HG02852 (cell line): ENCODE measurements around the gene CENPF.
"Not testable (repeated sequence)": the region's sequence is repeated elsewhere in the genome, so short reads cannot be mapped to it uniquely, and the experiment has no call there.

Experiments used
- ATAC-seq: cut with Tn5 transposase; IDR thresholded peaks from one replicate; pipeline ENCODE4 v1.9.1; 2021; ENCODE audit warnings: mild to moderate bottlenecking, moderate library complexity; ENCODE audit not compliant: unreplicated experiment

CENPF gene, protein sequence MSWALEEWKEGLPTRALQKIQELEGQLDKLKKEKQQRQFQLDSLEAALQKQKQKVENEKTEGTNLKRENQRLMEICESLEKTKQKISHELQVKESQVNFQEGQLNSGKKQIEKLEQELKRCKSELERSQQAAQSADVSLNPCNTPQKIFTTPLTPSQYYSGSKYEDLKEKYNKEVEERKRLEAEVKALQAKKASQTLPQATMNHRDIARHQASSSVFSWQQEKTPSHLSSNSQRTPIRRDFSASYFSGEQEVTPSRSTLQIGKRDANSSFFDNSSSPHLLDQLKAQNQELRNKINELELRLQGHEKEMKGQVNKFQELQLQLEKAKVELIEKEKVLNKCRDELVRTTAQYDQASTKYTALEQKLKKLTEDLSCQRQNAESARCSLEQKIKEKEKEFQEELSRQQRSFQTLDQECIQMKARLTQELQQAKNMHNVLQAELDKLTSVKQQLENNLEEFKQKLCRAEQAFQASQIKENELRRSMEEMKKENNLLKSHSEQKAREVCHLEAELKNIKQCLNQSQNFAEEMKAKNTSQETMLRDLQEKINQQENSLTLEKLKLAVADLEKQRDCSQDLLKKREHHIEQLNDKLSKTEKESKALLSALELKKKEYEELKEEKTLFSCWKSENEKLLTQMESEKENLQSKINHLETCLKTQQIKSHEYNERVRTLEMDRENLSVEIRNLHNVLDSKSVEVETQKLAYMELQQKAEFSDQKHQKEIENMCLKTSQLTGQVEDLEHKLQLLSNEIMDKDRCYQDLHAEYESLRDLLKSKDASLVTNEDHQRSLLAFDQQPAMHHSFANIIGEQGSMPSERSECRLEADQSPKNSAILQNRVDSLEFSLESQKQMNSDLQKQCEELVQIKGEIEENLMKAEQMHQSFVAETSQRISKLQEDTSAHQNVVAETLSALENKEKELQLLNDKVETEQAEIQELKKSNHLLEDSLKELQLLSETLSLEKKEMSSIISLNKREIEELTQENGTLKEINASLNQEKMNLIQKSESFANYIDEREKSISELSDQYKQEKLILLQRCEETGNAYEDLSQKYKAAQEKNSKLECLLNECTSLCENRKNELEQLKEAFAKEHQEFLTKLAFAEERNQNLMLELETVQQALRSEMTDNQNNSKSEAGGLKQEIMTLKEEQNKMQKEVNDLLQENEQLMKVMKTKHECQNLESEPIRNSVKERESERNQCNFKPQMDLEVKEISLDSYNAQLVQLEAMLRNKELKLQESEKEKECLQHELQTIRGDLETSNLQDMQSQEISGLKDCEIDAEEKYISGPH (N-terminal part only)

DNA sequence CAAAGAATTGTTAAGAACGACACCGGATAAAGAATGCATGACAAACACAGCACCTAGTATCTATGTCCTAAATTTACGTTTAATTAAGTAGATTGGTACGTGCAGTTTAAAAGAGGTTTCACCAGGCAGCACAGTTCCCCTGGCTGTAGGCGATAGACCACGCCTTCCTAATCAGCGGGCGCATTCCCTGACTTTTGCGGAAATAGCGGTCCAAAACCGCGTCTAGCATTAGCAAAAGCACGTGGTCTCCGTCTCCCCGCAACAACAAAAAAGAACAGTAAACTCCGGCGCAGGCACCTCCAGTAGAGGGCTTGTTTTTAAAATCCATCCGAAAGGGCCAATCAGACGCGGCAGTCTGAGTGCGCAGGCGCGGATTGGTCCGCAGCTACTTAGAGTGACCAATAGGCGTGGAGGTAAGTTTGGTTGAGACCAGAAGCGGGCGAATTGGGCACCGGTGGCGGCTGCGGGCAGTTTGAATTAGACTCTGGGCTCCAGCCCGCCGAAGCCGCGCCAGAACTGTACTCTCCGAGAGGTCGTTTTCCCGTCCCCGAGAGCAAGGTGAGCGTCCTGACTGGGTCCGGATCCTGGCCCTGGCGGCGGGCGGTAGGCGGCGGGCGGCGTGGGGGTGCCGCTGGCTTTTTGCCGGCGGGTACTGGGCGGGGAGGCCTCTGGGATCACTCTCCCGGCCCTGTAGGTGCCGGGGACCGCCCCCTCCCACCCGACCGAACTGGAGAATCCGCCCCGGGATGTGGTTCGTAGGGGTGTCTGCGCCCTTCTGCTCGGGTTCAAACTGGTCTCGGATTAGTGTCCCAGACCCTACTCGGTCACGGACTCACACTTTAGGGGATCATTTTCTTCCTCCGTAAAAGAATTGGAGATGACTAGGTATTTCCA, at the start of gene CENPF:
Gene CENPF (plus strand): TSS at position 432 of the 894 bp plus-strand sequence. CDS start 10,560 bp downstream, outside the sequence.
- ATAC-seq, result peak; percentile 99

DNA sequence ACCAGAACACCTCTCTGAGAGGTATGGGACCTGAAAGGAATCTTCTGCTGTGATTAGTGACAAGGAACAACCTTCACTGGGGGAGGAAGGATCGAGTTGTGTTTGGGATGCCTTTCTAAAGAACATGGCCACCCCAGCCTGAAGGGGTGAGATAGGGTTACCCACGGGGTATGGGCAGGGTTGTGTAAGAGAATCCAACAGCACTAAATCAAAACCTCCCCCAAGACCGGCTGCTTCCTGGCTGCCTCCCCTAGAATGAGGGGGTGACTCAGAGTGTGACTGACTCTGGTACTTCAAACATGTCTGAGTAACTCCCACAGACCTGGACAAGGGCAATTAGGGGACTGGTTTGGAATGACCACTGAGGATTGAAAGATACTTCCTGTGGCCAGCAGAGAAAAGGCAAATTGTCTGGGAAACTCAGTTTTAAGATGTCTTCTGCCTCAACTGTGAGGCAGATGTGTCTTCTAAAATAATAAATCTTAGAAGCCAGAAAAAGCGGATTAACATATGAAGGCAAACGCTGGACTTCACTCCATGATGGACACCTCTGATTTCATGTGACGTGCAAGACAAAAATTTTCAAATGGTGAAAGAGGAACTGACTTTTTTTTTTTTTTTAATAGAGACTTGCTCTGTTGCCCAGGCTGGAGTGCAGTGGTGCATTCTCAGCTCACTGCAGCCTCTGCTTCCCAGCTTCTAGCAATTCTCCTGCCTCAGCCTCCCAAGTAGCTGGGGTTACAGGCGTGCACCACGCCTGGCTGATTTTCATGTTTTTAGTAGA, 44.9 kb upstream of the CENPF start:
- no peak for ATAC-seq

DNA sequence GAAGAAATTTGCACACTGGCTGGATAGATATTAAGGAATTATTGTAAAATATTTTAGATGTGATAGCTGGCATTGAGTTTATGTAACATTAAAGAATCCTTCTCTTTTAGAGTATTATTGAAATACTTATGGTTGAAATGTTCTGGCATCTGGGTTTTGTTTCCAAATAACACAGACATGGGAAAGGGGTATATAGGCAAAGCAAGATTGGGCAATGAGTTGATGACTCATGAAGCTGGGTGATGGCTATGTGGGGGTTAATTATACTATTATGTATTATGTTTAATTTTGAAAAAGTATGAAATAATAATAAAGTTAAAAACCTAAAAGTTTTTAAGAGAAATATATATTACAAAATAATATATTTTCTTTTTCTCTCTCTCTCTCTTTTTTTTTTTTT, 39.1 kb upstream of the CENPF start:
- ATAC-seq, result no peak

DNA sequence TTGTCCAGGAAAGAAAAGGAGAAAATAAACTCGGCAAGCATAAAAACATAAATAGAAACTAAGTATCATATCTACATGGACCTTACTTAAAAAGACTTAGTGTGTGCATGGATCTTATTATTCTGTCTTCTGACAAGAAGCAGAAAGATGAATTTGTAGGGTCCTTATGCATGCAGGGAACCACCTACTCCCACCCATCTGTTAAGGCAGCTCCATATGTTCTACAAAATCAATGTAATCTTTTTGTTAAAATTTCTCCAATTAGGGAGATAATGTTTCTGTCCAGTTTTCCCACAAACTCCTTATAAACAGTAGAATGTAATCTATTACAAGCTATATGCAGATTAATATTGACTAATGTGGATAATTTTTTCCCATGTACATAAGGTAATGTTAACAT, 37.7 kb upstream of the CENPF start:
- ATAC-seq, result no peak

DNA sequence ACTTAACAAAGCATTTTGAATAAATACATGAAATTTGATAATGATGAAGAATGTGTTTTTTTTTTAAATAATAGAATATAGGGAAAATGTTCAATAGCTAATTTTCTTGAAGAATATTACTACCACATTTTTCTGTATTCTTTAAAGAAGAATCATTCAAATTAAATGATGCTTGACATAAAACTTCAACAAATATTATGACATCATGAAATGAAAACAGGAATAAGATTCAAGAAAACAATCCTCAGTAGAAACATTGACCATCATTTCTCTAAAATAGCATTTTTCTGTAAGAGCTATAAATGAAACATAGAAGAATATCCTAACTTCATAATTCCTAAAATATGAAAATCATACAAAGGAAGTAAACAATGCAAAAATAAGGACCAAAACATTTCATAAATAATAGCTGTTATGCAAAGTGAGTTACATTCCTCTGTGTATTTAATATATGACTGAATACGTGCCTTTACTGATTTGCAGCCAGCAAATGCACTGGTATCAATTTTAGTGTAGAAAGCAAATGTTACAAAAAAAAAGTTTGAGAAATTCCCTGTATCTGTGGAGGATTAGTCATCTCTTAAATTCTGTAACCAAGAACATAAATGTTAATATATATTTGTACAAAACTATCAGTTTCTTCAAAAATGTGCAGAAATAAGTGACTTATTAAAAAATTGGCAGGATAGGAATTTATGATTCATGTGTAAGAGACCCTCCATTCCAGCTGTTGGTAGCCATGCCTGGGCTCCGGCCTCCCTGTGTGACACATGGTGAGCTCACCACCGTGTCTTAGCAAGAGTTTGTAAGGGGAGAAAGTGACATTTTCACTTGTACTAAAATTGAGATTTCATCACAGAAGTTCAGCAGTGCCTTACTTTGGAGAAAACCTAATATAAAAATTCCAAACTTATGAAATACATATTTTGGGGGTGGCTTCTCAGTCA, 36.6 kb upstream of the CENPF start:
- ATAC-seq, result no peak

DNA sequence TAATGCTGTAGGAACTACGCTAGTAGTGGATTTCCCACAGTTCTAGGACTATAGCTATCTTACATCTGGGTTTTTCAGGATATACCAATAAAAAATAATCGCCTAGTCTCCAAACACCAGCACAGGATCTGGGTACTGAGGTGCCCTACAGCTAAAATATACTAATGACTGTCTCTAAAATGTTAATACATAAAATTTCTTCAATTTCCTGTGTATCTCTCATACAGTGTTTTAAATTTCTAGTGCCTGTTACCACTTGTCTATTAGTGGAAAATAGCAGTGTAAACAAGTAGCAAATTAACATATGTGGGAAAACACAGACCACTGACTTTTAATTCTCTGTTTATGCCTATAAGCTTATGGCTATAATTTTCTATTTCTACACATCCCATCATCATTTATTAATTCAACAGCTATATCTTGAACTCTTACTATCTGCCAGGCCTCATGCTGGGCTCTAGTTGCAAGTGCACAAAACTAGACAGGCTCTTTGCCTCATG, 35.5 kb upstream of the CENPF start:
- ATAC-seq, result no peak

DNA sequence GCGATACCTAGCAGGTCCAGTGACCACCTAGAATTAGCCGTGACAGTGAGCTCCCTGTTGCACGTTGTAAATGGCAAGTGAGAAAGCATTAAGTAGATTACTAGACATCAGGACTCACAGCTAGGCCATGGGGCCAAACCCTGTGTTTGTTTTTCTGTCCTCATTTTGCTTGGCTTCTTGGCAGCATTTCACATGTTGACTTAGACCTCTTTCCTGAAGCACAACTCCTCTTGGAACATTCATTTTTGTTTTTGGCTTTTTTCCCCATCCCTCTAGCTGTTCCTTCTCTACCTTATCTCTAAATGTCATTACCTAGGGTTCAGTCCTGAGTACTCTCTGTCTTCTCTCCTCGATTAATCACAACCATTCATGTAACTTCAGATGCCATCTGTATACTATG, 34.7 kb upstream of the CENPF start:
- no peak for ATAC-seq

DNA sequence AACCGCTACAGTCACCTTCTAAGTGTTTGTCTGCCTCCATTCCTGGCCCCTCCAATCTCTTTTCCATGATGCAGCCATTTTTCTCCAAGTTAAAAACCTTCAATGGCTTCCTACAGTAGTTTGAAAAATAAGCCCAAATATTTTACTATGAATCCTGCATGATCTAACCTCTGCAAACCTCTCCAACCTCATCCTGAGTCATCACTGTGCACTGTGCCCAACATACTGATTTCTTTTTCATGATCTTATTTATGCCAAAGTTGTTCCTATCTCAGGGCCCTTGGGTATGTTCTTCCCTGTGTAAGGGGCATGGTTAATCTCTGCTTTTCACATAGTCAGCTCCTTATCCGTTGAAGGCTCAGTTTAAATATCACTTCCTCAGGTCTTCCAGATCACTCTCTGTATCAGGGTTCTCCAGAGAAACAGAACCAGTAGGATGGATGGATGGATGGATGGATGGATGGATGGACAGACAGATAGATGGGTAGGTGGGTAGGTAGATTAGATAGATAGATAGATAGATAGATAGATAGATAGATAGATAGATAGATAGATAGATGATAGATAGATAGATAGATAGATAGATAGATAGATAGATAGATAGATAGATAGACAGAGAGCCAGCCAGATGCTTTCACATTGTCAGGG, 33.5 kb upstream of the CENPF start:
- ATAC-seq, result no peak

DNA sequence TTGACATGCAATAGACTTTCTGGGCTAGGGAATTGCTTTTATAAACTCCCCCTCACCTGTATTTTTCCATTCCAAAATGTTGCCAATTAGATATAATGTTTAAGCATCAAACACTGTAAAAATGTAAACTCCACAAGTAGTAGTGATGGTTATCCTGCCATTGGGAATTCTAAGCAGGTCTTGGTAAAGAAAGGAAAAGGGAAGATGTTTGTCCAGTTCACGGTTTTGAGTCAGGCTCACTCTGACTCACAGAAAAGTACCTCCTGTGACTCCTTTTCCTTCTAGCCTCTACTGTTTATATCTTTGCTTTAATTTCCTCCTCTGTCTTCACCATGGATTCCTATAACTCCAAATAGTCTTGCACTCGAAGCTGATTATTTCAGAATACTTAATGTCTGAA, 32.6 kb upstream of the CENPF start:
- ATAC-seq, result no peak

DNA sequence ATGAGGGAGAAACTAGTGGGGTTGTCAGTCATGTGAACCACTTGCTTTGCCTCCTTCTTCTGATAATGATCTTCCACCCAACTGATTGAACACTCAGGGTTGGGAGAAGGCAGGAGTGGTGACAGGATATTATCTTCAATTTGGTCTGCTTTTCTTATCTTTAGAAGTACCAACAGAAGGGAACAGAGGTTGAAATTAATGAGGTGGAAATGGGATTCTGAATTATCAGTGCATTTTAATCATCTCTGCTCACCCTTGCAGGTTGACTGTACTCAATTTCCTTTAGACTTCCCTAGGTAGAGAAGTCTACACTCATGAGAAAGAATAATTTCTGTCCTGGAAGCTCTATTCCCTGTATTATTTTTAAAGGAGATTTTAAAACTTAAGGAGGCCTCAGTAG, 31.7 kb upstream of the CENPF start:
- ATAC-seq, result no peak

DNA sequence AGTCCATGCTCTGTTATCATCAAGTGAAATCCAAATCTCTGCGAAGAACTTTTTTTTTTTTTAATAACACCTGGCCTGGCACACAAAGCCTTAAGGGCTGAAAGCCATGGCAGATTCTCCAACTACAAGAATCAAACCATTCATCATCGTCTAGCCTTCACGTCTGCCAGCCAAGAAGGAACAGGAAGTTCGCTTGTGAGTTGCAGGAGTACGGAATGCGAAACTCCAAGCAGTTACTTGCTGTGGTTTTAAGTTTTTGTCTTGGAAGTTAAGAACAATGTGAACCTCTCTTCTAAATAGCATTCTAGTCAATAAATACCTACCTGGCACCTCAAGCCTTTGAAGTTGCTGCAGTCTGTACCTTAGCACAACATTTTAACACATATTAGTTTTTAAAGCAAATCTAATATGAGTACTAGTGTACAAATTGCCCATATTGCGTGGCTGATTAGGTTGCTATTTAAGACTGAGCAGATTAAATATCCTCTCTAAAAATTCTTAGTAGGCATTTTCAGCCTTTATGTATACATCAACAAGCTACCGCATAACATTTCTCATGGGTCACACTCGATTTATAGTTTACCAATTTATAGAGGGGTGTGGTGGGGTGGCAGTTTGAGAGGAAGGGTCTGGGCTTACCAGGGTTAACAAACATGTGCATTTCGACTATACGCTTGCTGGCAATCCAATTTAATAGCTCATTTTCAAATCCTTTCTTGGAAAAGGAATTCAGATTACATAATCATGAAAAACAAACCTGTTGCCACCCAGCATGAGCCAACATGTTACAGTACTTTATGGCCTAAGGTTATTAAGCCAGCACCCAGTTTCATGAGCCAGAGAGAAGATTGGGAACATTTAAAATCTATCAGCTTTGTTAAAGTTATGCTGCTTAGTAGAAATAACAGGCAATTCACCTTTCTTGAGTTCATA, 29.3 kb upstream of the CENPF start:
- ATAC-seq, result no peak

DNA sequence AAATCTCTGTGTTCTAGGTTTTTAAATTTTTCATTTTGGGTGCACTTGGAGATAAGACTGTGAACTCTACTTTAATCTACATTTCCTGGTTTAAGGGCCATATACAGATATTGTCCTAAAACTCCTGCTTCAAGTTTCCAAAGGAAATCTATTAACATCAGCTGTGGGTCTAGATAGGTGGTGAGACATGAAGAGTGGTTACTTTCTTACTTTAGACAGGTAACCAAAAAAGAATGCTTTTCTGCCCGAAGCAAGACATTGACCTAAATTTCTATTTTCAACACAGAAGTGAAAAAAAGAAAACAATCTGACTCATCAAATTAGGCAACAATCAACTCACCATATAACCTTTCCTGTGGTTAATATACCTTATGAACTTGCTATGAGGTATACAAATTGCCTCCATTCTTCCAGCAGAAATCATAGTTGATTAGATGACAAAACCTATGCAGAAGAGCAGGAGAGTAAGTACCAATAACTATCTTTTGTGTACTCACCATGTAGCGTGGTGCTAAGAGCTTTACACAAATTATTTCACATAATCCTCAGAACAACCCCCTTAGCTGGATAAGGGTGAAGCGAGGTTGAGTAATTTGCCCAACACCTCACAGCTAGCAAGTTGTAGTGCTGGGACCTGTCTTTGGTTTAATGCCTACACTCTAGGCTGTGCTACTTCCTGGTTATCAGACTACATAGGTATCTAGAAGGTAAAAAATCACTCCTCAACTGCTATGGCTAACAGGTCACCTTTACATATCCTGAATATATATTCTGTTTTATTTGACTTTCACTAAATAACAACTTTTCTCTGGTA, 28.2 kb upstream of the CENPF start:
- no peak for ATAC-seq

DNA sequence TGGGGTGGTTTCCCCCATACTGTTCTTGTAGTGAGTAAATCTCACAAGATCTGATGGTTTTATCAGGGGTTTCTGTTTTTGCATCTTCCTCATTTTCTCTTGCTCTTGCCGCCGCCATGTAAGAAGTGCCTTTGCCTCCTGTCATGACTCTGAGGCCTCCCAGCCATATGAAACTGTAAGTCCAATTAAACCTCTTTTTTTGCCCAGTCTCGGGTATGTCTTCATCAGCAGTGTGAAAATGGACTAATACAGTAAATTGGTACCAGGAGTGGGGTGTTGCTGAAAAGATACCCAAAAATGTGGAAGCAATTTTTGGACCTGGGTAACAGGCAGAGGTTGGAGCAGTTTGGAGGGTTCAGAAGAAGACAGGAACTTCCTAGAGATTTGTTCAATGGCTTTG, 26.9 kb upstream of the CENPF start:
- ATAC-seq, result not testable (repeated sequence)

DNA sequence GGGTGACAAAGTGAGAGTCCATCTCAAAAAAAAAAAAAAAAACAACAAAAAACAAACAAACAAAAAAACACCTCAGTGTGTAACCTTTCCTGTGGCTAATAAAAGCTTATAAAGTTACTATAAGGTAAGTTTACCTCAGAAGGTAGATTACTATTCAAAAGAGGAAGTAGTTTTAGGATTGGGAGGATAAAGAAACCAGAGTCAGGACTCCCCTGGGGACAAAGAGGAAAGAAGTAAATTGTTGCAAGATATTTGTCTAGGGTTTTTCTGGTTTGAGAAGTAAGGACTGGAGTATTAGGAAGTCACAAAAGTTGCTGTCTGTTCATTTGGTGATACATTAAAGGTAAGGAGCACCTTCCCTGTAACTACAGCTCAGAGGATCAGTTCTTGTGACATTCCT, 23.8 kb upstream of the CENPF start:
- ATAC-seq, result no peak

DNA sequence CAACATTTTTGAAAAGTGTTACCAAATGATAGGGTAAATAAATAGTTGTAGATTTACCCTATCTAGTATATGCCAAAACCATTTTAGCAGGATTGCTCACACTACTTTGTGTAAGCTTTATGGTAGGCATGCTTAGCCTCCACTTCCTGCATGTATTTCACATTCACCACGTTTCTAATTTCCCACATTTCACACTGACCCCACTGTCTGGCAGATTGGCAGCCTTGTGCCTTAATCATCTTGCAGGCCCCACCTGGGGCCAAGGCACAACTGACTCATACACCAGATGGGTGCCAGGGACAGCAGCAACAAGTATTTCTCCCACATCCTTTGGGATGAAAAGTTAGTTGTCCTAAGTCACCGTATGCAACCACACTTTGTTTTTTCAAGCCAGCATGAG, 21.2 kb upstream of the CENPF start:
- no peak for ATAC-seq
